ENCODE data around the gene ECE2. TPM values are rescaled to one million over a fixed set of nuclear protein-coding genes. Genes with fewer than 3 reads are reported as not detected.

ECE2 gene
- total and polyA plus RNA-seq, 10 of the 15 experiments (the other 5 are each of a cell fraction or from before 2014, with no cell fraction given) = not detected

DNA sequence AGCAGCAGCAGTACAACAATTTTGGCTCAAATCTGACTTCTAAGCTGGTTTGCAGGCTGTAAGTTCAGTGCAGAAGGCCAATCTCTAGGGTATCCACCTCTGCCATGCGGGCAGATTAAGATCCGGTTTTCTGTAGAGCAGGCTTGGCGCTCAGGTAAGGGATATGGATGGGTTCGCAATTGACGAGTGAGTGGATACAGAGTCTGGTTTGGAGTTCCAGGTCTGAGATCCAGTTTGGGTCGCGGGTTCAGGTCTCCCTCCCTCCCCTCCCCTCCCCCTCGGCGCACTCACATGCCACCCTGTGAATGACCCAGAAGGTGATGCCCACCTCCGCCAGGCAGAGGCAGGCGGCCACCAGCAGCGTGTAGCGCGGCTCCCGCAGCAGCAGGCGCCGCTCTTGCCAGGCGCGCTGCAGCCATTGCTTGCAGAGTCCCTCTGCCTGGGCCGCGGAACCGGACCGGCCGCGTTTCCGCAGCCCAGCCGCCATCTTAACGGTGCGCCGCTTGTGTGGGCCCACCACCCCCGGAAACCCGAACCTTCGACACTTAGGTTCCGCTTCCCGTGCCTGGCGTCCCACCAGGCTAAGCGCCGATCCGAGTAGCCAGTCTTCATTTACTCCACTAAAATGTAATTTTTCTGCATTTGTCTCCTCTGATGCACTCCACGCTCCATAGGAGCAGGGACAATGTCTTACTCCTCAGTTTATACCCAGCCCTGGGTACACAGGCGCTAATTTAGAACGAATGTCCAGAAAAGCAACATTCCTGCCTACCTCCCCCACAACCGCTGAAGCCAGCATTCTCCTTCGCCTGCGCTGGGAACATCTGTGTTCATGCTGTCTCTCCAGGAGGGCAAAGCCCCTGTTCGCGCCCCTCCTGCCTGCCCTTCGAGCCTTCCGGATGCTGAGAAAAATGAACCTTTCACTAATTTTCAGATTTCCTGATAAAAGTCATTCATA is 27.1 kb upstream of the ECE2 start, which contains the start of gene ALG3 (continued):
- TF ChIP-seq, protein P1, sequence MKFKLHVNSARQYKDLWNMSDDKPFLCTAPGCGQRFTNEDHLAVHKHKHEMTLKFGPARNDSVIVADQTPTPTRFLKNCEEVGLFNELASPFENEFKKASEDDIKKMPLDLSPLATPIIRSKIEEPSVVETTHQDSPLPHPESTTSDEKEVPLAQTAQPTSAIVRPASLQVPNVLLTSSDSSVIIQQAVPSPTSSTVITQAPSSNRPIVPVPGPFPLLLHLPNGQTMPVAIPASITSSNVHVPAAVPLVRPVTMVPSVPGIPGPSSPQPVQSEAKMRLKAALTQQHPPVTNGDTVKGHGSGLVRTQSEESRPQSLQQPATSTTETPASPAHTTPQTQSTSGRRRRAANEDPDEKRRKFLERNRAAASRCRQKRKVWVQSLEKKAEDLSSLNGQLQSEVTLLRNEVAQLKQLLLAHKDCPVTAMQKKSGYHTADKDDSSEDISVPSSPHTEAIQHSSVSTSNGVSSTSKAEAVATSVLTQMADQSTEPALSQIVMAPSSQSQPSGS (IDR thresholded peaks at IDR 0.05; ENCODE audit: low read length) = no peak
- no peak for TF ChIP-seq BRCA1 (IDR thresholded peaks at IDR 0.05; ENCODE audit: low read depth, low read length)
- no peak for TF ChIP-seq PAX8 (IDR thresholded peaks at IDR 0.05)
- 0 out of 2 replicates have a peak, but pooled peaks have one; percentile 22 for TF ChIP-seq DPF2 (IDR thresholded peaks at IDR 0.05)
- TF ChIP-seq ZNF207 (IDR thresholded peaks at IDR 0.05; ENCODE audit: borderline replicate concordance) = no peak
- TF ChIP-seq POLR2AphosphoS2 (IDR thresholded peaks at IDR 0.05; ENCODE audit: low read depth, low read length) = peak; percentile 79
- TF ChIP-seq MXI1 (IDR thresholded peaks at IDR 0.05; ENCODE audit: low read depth, low read length) = peak; percentile 79
- no peak for TF ChIP-seq NR2C2 (IDR thresholded peaks at IDR 0.05; ENCODE audit: borderline replicate concordance, control insufficient read depth, insufficient read length, low read depth)
- TF ChIP-seq STAT3 (IDR thresholded peaks at IDR 0.05; ENCODE audit: low read depth, low read length) = no peak
- TF ChIP-seq HDGF (IDR thresholded peaks at IDR 0.05) = no peak
- TF ChIP-seq TCF7 (IDR thresholded peaks at IDR 0.05; ENCODE audit: borderline replicate concordance) = no peak
- TF ChIP-seq EZH2 (IDR thresholded peaks at IDR 0.05; ENCODE audit: borderline replicate concordance, control insufficient read depth, low read depth, low read length) = no peak
- peak; percentile 34; the same call in 1 of the 2 replicates for TF ChIP-seq WRNIP1 (IDR thresholded peaks at IDR 0.05; ENCODE audit: borderline replicate concordance, low read depth, low read length)
- TF ChIP-seq EP300 (IDR thresholded peaks at IDR 0.05; ENCODE audit: borderline replicate concordance in 1 of 2, control insufficient read depth in 1 of 2, low read depth in 2 of 2, low read length in 2 of 2) = no peak
- TF ChIP-seq, protein P2, sequence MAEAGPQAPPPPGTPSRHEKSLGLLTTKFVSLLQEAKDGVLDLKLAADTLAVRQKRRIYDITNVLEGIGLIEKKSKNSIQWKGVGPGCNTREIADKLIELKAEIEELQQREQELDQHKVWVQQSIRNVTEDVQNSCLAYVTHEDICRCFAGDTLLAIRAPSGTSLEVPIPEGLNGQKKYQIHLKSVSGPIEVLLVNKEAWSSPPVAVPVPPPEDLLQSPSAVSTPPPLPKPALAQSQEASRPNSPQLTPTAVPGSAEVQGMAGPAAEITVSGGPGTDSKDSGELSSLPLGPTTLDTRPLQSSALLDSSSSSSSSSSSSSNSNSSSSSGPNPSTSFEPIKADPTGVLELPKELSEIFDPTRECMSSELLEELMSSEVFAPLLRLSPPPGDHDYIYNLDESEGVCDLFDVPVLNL (IDR thresholded peaks at IDR 0.05; ENCODE audit: low read depth, low read length) = no peak
- peak; percentile 68; the same call in 1 of the 2 replicates for TF ChIP-seq CBFB (IDR thresholded peaks at IDR 0.05; ENCODE audit: low read depth)
- no peak for TF ChIP-seq STAT1 (conservative IDR thresholded peaks at IDR 0.05)
- TF ChIP-seq, protein P3, sequence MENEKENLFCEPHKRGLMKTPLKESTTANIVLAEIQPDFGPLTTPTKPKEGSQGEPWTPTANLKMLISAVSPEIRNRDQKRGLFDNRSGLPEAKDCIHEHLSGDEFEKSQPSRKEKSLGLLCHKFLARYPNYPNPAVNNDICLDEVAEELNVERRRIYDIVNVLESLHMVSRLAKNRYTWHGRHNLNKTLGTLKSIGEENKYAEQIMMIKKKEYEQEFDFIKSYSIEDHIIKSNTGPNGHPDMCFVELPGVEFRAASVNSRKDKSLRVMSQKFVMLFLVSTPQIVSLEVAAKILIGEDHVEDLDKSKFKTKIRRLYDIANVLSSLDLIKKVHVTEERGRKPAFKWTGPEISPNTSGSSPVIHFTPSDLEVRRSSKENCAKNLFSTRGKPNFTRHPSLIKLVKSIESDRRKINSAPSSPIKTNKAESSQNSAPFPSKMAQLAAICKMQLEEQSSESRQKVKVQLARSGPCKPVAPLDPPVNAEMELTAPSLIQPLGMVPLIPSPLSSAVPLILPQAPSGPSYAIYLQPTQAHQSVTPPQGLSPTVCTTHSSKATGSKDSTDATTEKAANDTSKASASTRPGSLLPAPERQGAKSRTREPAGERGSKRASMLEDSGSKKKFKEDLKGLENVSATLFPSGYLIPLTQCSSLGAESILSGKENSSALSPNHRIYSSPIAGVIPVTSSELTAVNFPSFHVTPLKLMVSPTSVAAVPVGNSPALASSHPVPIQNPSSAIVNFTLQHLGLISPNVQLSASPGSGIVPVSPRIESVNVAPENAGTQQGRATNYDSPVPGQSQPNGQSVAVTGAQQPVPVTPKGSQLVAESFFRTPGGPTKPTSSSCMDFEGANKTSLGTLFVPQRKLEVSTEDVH (IDR thresholded peaks at IDR 0.05; ENCODE audit: low read depth, partially characterized antibody) = no peak
- TF ChIP-seq TAF1 (IDR thresholded peaks at IDR 0.05; ENCODE audit: borderline replicate concordance, low read depth, low read length) = peak; percentile 99
- no peak for TF ChIP-seq NRF1 (conservative IDR thresholded peaks at IDR 0.05; ENCODE audit: low read depth, low read length)
- TF ChIP-seq KDM1A (IDR thresholded peaks at IDR 0.05; ENCODE audit: borderline replicate concordance) = no peak
- TF ChIP-seq RCOR1 (conservative IDR thresholded peaks at IDR 0.05; ENCODE audit: low read depth, low read length) = no peak
- TF ChIP-seq, protein P4, sequence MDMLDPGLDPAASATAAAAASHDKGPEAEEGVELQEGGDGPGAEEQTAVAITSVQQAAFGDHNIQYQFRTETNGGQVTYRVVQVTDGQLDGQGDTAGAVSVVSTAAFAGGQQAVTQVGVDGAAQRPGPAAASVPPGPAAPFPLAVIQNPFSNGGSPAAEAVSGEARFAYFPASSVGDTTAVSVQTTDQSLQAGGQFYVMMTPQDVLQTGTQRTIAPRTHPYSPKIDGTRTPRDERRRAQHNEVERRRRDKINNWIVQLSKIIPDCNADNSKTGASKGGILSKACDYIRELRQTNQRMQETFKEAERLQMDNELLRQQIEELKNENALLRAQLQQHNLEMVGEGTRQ (IDR thresholded peaks at IDR 0.05; ENCODE audit: borderline replicate concordance, low read depth, low read length) = no peak
- 0 out of 2 replicates have a peak, but pooled peaks have one; percentile 65 for TF ChIP-seq CREB1 (IDR thresholded peaks at IDR 0.05; ENCODE audit: low read depth)
